RWPE2 (cell line): ENCODE measurements around the gene SCIN.
"Not testable (repeated sequence)": the region's sequence is repeated elsewhere in the genome, so short reads cannot be mapped to it uniquely, and the experiment has no call there.

Experiments used
- ATAC-seq: fragments of 200-7000 bp; cut with Tn5 transposase; 3 replicates; pipeline ENCODE4 v1.9.1; 2021; ENCODE audit warnings: low read depth
- DNase-seq: peaks from one replicate; pipeline ENCODE4 v3.0.0-alpha.2; 2020; ENCODE audit warnings: low spot score
- H3K27ac ChIP-seq: fragments of 450-650 bp; 2 replicates; pipeline ENCODE4 v1.5.1; 2017; ENCODE audit warnings: mild to moderate bottlenecking; ENCODE audit not compliant: poor library complexity, severe bottlenecking
- H3K27me3 ChIP-seq: fragments of 250-450 bp; sonication (Bioruptor Pico); 2 replicates; pipeline ENCODE4 v1.5.1; 2021; ENCODE audit warnings: mild to moderate bottlenecking, moderate library complexity; ENCODE audit not compliant: insufficient read depth, poor library complexity, severe bottlenecking
- H3K36me3 ChIP-seq: fragments of 250-450 bp; sonication (Bioruptor Pico); 2 replicates; pipeline ENCODE4 v1.5.1; 2020; ENCODE audit warnings: low read depth, mild to moderate bottlenecking, moderate library complexity
- H3K4me1 ChIP-seq: fragments of 250-450 bp; sonication (Bioruptor Pico); 2 replicates; pipeline ENCODE4 v1.5.1; 2021; ENCODE audit warnings: mild to moderate bottlenecking, moderate library complexity; ENCODE audit not compliant: insufficient read depth, poor library complexity, severe bottlenecking
- H3K4me3 ChIP-seq: fragments of 250-450 bp; sonication (Bioruptor Pico); 2 replicates; pipeline ENCODE4 v1.5.1; 2021; ENCODE audit warnings: mild to moderate bottlenecking, moderate library complexity; ENCODE audit not compliant: severe bottlenecking
- H3K9me3 ChIP-seq: fragments of 250-450 bp; sonication (Bioruptor Pico); 2 replicates; pipeline ENCODE4 v1.5.1; 2021; ENCODE audit warnings: mild to moderate bottlenecking, moderate library complexity; ENCODE audit not compliant: severe bottlenecking
- CTCF ChIP-seq: fragments of 450-650 bp; IDR thresholded peaks from one replicate; pipeline ENCODE4 v1.5.1; 2017; ENCODE audit warnings: mild to moderate bottlenecking, moderate library complexity; ENCODE audit not compliant: poor library complexity, severe bottlenecking

SCIN gene

GRCh38 chr7:12653110-12653509 is 82.6 kb downstream of the SCIN start:
- no peaks in the 10 kb centered on the region for H3K9me3 ChIP-seq
- no peak overlapping the region for H3K4me3 ChIP-seq
- peak overlapping the region; percentile 44 for H3K27ac ChIP-seq
- no peak for TF ChIP-seq CTCF
- no peaks in the 10 kb centered on the region for H3K36me3 ChIP-seq
- no peak for ATAC-seq
- DNase-seq, result no peak
- peaks cover 35% of the 10 kb centered on the region for H3K4me1 ChIP-seq
- H3K27me3 ChIP-seq, result no peaks in the 10 kb centered on the region

GRCh38 chr7:12653518-12653917 is 83.0 kb downstream of the SCIN start:
- TF ChIP-seq CTCF, result no peak
- DNase-seq (no peak), ATAC-seq (peak; percentile 77)
- Histone ChIP-seq H3K27ac (peak overlapping the region; percentile 44), H3K27me3 (no peaks in the 10 kb centered on the region), H3K36me3 (no peaks in the 10 kb centered on the region), H3K9me3 (no peaks in the 10 kb centered on the region), H3K4me3 (no peak overlapping the region), H3K4me1 (peaks cover 32% of the 10 kb centered on the region)

GRCh38 chr7:12655161-12655560 is 84.6 kb downstream of the SCIN start:
- no peaks in the 10 kb centered on the region for H3K27me3 ChIP-seq
- ATAC-seq, result peak; percentile 51; the same call in 2 of the 3 replicates
- no peaks in the 10 kb centered on the region for H3K36me3 ChIP-seq
- DNase-seq, result no peak
- TF ChIP-seq CTCF, result no peak
- no peaks in the 10 kb centered on the region for H3K9me3 ChIP-seq
- peaks cover 19% of the 10 kb centered on the region for H3K4me1 ChIP-seq
- H3K4me3 ChIP-seq, result no peak overlapping the region
- H3K27ac ChIP-seq, result peak overlapping the region; percentile 16

- peak overlapping the region; percentile 65 for H3K27ac ChIP-seq
- not testable (repeated sequence) for H3K4me3 ChIP-seq, H3K9me3 ChIP-seq, H3K27me3 ChIP-seq, H3K36me3 ChIP-seq
- H3K4me1 ChIP-seq, result peaks cover 20% of the 10 kb centered on the region
- DNase-seq, result peak; percentile 85
- peak; percentile 99 for ATAC-seq
Observed at GRCh38 chr7:12660423-12660822, 89.9 kb downstream of the SCIN start.

GRCh38 chr7:12660986-12661385 is 90.5 kb downstream of the SCIN start:
- H3K27ac ChIP-seq, result peak overlapping the region; percentile 65
- not testable (repeated sequence) for H3K9me3 ChIP-seq, H3K4me3 ChIP-seq, ATAC-seq, DNase-seq, H3K36me3 ChIP-seq, H3K27me3 ChIP-seq
- H3K4me1 ChIP-seq, result peaks cover 17% of the 10 kb centered on the region

GRCh38 chr7:12661581-12661980 is 91.1 kb downstream of the SCIN start:
- H3K36me3 ChIP-seq, result no peaks in the 10 kb centered on the region
- TF ChIP-seq CTCF, result no peak
- peaks cover 17% of the 10 kb centered on the region for H3K4me1 ChIP-seq
- H3K9me3 ChIP-seq, result no peaks in the 10 kb centered on the region
- no peak overlapping the region for H3K4me3 ChIP-seq
- peak overlapping the region; percentile 65 for H3K27ac ChIP-seq
- ATAC-seq (no peak), DNase-seq (no peak)
- no peaks in the 10 kb centered on the region for H3K27me3 ChIP-seq
